Measurements from ENCODE around the gene KCNQ1. TPM values are rescaled to one million over a fixed set of nuclear protein-coding genes. Genes with fewer than 3 reads are reported as not detected.

Gene KCNQ1
- total and polyA plus RNA-seq, 9 of the 15 experiments (the other 6 are each of a cell fraction or from before 2014, with no cell fraction given), result 0.44 TPM; not detected in 8

GRCh38 chr11:2575591-2576051 lies 130.8 kb downstream of the KCNQ1 start:
- ChIA-PET POLR2A (interaction anchor here (0.6 to 1.4 kb wide), 5 partner anchors 10 to 315 kb away, joined by 3 to 4 read pairs (median 3); no protein-coding TSS in a partner anchor), CTCF (ENCODE audit: low intra/inter-chr PET ratio) (no interaction called here)
- peaks cover 4% of the 10 kb centered on the region; the same call in 1 of the 2 replicates for H4K20me1 ChIP-seq (replicated peaks; ENCODE audit: control insufficient read depth, insufficient read depth, low read length)
- in situ Hi-C loops (cut with MboI), result no loop called here
- H3K9me1 ChIP-seq (ENCODE audit: control insufficient read depth, insufficient read depth, low read length), result no peaks in the 10 kb centered on the region
- 48% methylated on average over 12 of the region's 17 CpGs for WGBS (ENCODE audit: insufficient coverage, low coverage, missing lambda C conversion rate)
- no peak overlapping the region for H3K4me3 ChIP-seq
- H3K4me1 ChIP-seq (replicated peaks in 1 of 2; ENCODE audit: control insufficient read depth in 2 of 2, insufficient read depth in 2 of 2, low read length in 2 of 2), result peaks cover 0 to 72% of the 10 kb centered on the region in 2 experiments; a peak in 2 of 5 replicates
- FAIRE-seq, result no peak
- H3K9ac ChIP-seq (ENCODE audit: insufficient read depth in 1 of 2, low read depth in 2 of 2, low read length in 2 of 2), result no peak overlapping the region; a peak in 1 of 4 replicates
- no peak overlapping the region for H3K27ac ChIP-seq (ENCODE audit: extremely low read depth, low read depth, low read length)
- intact Hi-C loops (cut with micrococcal nuclease), result no loop called here
- BruUV-seq (replicated peaks), result no TSS peak
- no peak overlapping the region for H3K4me2 ChIP-seq (ENCODE audit: insufficient read depth, low read length)
- ATAC-seq, result no peak
- H3K9me3 ChIP-seq (replicated peaks; ENCODE audit: control insufficient read depth, insufficient read depth, low read depth, low read length), result no peaks in the 10 kb centered on the region
- no peak for DNase-seq (ENCODE audit: extremely low read depth in 1 of 4, low spot score in 3 of 4)
- no peaks in the 10 kb centered on the region for H3K79me2 ChIP-seq (ENCODE audit: control insufficient read depth, insufficient read depth, low read length)
- no peaks in the 10 kb centered on the region for H3K36me3 ChIP-seq (ENCODE audit: control insufficient read depth, insufficient read depth, low read length)
- H2AFZ ChIP-seq (ENCODE audit: low read depth, low read length), result no peak overlapping the region
- H3K27me3 ChIP-seq (ENCODE audit: control insufficient read depth in 2 of 2, insufficient read depth in 2 of 2, low read length in 2 of 2), result peaks cover 0 to 24% of the 10 kb centered on the region in 2 experiments; a peak in 3 of 5 replicates
- TF ChIP-seq ZNF445 (CRISPR knock-in tag; IDR thresholded peaks at IDR 0.05; ENCODE audit: low read depth) (no peak), POLR3A (IDR thresholded peaks at IDR 0.05; ENCODE audit: borderline replicate concordance, extremely low read depth, insufficient read depth, insufficient read length) (no peak), MYBL2 (IDR thresholded peaks at IDR 0.05; ENCODE audit: low read depth) (no peak), MYBL2 (CRISPR knock-in tag; IDR thresholded peaks at IDR 0.05; ENCODE audit: borderline replicate concordance) (no peak), CHAMP1 (IDR thresholded peaks at IDR 0.05) (no peak), HNRNPUL1 (IDR thresholded peaks at IDR 0.05; ENCODE audit: low read length) (no peak), NBN (IDR thresholded peaks at IDR 0.05; ENCODE audit: low read depth) (no peak), RBFOX2 (IDR thresholded peaks at IDR 0.05; ENCODE audit: low read depth, low read length) (no peak), XRCC3 (IDR thresholded peaks at IDR 0.05) (no peak), ELK3 (CRISPR knock-in tag; IDR thresholded peaks at IDR 0.05) (no peak), ID3 (CRISPR knock-in tag; IDR thresholded peaks at IDR 0.05) (no peak), ID3 (tag; IDR thresholded peaks at IDR 0.05) (no peak), ATF3 (IDR thresholded peaks at IDR 0.05) (no peak), ATF3 (CRISPR knock-in tag; conservative IDR thresholded peaks at IDR 0.05) (no peak)
